A673 (cell line): ENCODE results near the gene AHNAK2. TPM values are rescaled to one million over a fixed set of nuclear protein-coding genes. Genes with fewer than 3 reads are reported as not detected.

ENCODE experiments used
- BruUV-seq: library from RNA; stranded (reverse); fragments of 400-500 nt; replicated peaks from 2 replicates; lab custom pipeline; 2021; lab: Mats Ljungman, UMichigan
- CTCF ChIA-PET: fragments of 300-600 bp; sonication (Branson Sonifier 250); formaldehyde crosslinking; loops from one replicate; lab custom pipeline; 2022; ENCODE audit warnings: antibody characterized with exemption; lab: Charles Lee
- POLR2A ChIA-PET: fragments of 300-600 bp; sonication (Branson Sonifier 250); formaldehyde crosslinking; loops from one replicate; lab custom pipeline; 2022; ENCODE audit warnings: antibody characterized with exemption; ENCODE audit not compliant: low non-redundant PET; lab: Charles Lee
- DNase-seq: peaks from one replicate; pipeline ENCODE4 v3.0.0-alpha.2; 2015; ENCODE audit warnings: low spot score
- H3K27ac ChIP-seq: fragments of 200-600 bp; sonication (generic); 2 replicates; pipeline ENCODE4 v1.5.1; 2016; ENCODE audit warnings: mixed run types, low read depth, mild to moderate bottlenecking, mixed read lengths, antibody characterized with exemption, low read length; ENCODE audit not compliant: poor library complexity, severe bottlenecking
- H3K27me3 ChIP-seq: fragments of 200-600 bp; sonication (generic); replicated peaks from 2 replicates; pipeline ENCODE4 v1.6.1; 2017; ENCODE audit warnings: mixed run types, low read depth, mild to moderate bottlenecking, mixed read lengths, antibody characterized with exemption, low read length; ENCODE audit not compliant: insufficient read depth, poor library complexity
- H3K36me3 ChIP-seq: fragments of 200-600 bp; sonication (generic); 2 replicates; pipeline ENCODE4 v1.6.1; 2016; ENCODE audit warnings: mixed run types, mild to moderate bottlenecking, mixed read lengths, antibody characterized with exemption, low read length; ENCODE audit not compliant: insufficient read depth, poor library complexity, severe bottlenecking
- H3K4me1 ChIP-seq: fragments of 200-600 bp; sonication (generic); 2 replicates; pipeline ENCODE4 v1.6.1; 2017; ENCODE audit warnings: mixed run types, mild to moderate bottlenecking, mixed read lengths, antibody characterized with exemption, low read length; ENCODE audit not compliant: insufficient read depth, poor library complexity, severe bottlenecking
- H3K4me3 ChIP-seq: fragments of 200-600 bp; sonication (generic); 2 replicates; pipeline ENCODE4 v1.5.1; 2016; ENCODE audit warnings: low read depth, mixed run types, mild to moderate bottlenecking, mixed read lengths, low read length; ENCODE audit not compliant: poor library complexity, severe bottlenecking
- H3K9me3 ChIP-seq: fragments of 200-600 bp; sonication (generic); 2 replicates; pipeline ENCODE4 v1.6.1; 2016; ENCODE audit warnings: mixed run types, low read depth, mild to moderate bottlenecking, mixed read lengths, antibody characterized with exemption, low read length; ENCODE audit not compliant: poor library complexity, severe bottlenecking
- EZH2 ChIP-seq: fragments of 200-600 bp; sonication (generic); IDR thresholded peaks from 2 replicates; pipeline ENCODE4 v1.6.1; 2017; ENCODE audit warnings: borderline replicate concordance, low read depth, mild to moderate bottlenecking, mixed read lengths, antibody characterized with exemption, low read length; ENCODE audit not compliant: poor library complexity, severe bottlenecking
- intact Hi-C: fragments of 100-400 bp; cut with micrococcal nuclease; formaldehyde crosslinking; loops from one replicate; pipeline ENCODE4 v1.10.0; 2022; ENCODE audit not compliant: unreplicated experiment
- total RNA-seq: library from RNA; stranded (reverse); gene quantifications from 2 replicates; pipeline ENCODE4 v1.2.3, GENCODE V29; 2021
- TF ChIP-seq, protein P1 (sequence below): fragments of 300-800, 200-600 bp; sonication (generic); conservative IDR thresholded peaks from 2 replicates; pipeline ENCODE4 v1.5.1; 2017; ENCODE audit warnings: low read depth, mild to moderate bottlenecking, antibody characterized with exemption, low read length, moderate library complexity, mixed read lengths

Gene AHNAK2
- total RNA-seq, 1 experiment from 2014 or later: 0.56 TPM

DNA sequence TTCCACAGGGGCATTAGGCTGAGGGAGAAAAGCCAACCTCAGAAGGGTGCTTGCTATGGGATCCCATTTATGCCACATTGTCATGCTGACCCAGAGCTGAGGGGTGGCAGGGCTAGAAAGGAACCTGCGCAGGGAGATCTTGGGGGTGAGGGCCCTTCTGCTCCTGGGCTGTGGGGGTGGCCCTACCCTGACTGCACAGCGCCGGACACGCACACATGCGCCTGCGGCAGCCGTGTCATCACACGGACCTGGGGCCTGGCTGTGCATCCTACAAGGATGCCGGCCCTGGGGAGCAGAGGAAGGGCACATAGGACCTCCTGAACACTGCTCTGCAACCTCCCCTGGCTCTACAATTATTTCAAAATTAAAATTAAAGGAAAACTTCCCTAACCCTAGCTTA, 35.9 kb upstream of the AHNAK2 start:
- no TSS peak for BruUV-seq
- no peaks in the 10 kb centered on the region for H3K27me3 ChIP-seq
- intact Hi-C loops: no loop called here
- DNase-seq: no peak
- peaks cover 53% of the 10 kb centered on the region for H3K36me3 ChIP-seq
- H3K4me3 ChIP-seq: no peak overlapping the region
- no peak overlapping the region for H3K27ac ChIP-seq
- no peaks in the 10 kb centered on the region for H3K9me3 ChIP-seq
- POLR2A ChIA-PET: no interaction called here
- CTCF ChIA-PET: interaction anchor here (0.7 kb wide), 1 partner anchor 38 kb away, joined by 3 read pairs; no protein-coding TSS in a partner anchor
- H3K4me1 ChIP-seq: peaks cover 46% of the 10 kb centered on the region
- no peak for TF ChIP-seq EZH2
- TF ChIP-seq, protein P1, sequence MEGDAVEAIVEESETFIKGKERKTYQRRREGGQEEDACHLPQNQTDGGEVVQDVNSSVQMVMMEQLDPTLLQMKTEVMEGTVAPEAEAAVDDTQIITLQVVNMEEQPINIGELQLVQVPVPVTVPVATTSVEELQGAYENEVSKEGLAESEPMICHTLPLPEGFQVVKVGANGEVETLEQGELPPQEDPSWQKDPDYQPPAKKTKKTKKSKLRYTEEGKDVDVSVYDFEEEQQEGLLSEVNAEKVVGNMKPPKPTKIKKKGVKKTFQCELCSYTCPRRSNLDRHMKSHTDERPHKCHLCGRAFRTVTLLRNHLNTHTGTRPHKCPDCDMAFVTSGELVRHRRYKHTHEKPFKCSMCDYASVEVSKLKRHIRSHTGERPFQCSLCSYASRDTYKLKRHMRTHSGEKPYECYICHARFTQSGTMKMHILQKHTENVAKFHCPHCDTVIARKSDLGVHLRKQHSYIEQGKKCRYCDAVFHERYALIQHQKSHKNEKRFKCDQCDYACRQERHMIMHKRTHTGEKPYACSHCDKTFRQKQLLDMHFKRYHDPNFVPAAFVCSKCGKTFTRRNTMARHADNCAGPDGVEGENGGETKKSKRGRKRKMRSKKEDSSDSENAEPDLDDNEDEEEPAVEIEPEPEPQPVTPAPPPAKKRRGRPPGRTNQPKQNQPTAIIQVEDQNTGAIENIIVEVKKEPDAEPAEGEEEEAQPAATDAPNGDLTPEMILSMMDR: no peak

DNA sequence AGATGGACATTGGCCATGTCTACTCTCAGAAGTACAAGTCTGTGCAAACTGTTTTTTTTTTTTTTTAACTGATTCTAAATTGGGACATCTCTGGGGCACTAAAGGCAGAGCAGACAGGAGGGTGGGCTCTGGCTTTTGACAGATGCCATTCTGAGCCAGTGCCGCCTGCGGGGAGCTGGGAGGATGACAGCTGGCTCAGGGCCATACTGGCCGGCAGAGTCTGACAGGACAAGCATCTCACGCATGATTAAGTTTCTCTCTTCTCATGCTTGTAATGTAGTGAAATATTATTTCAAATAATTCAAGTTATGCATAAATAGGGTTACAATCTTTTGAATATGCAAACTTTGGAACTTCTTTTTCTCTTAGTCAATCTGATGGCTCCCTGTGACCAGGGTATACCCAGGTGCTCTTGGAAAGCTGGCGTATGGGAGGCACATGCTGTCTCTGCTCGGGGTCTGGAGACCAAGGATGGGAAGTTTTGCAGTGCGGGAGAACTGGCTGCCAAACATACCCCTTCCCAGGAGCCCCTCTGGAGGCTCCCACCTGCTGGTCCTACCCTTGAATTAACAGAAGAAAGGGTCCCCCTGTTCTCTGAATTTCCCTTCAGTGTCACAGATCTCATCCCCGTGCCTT, 35.1 kb upstream of the AHNAK2 start:
- Histone ChIP-seq H3K27me3 (no peaks in the 10 kb centered on the region), H3K4me1 (peaks cover 39% of the 10 kb centered on the region), H3K36me3 (peaks cover 54% of the 10 kb centered on the region), H3K9me3 (no peaks in the 10 kb centered on the region), H3K27ac (no peak overlapping the region), H3K4me3 (no peak overlapping the region)
- intact Hi-C loops: no loop called here
- no peak for TF ChIP-seq EZH2
- TF ChIP-seq, protein P1: no peak
- peak; percentile 51 for DNase-seq
- ChIA-PET POLR2A (no interaction called here), CTCF (interaction anchor here (0.7 kb wide), 2 partner anchors 30 to 37 kb away, joined by 3 to 4 read pairs; no protein-coding TSS in a partner anchor)
- no TSS peak for BruUV-seq

GRCh38 chr14:105012171-105012985, 34.2 kb upstream of the AHNAK2 start:
- Histone ChIP-seq H3K27ac (no peak overlapping the region), H3K9me3 (no peaks in the 10 kb centered on the region), H3K4me3 (no peak overlapping the region), H3K27me3 (no peaks in the 10 kb centered on the region), H3K4me1 (peaks cover 31% of the 10 kb centered on the region), H3K36me3 (peaks cover 63% of the 10 kb centered on the region)
- ChIA-PET CTCF (no interaction called here), POLR2A (no interaction called here)
- TF ChIP-seq, protein P1: peak; percentile 35; the same call in 1 of the 2 replicates
- TF ChIP-seq EZH2: no peak
- intact Hi-C loops: no loop called here
- no peak for DNase-seq
- BruUV-seq: no TSS peak
